ENCODE data around the gene EMC6.

GRCh38 chr17:3635474-3636153 lies 33.0 kb upstream of the EMC6 start:
- no peak for TF ChIP-seq POLR2AphosphoS5 (IDR thresholded peaks at IDR 0.05; ENCODE audit: insufficient read depth in 1 of 2, low read depth in 1 of 2)
- no peak for TF ChIP-seq POLR2A (IDR thresholded peaks at IDR 0.05)
- no peak for TF ChIP-seq CTCF (IDR thresholded peaks at IDR 0.05)

All from vagina (tissue), 2 donors.